A673 (cell line): Measurements from ENCODE around the gene RPL10A. TPM values are rescaled to one million over a fixed set of nuclear protein-coding genes. Genes with fewer than 3 reads are reported as not detected.

Source experiments
- BruUV-seq: library from RNA; stranded (reverse); fragments of 400-500 nt; replicated peaks from 2 replicates; lab custom pipeline; 2021; lab: Mats Ljungman, UMichigan
- CTCF ChIA-PET: fragments of 300-600 bp; sonication (Branson Sonifier 250); formaldehyde crosslinking; loops from one replicate; lab custom pipeline; 2022; ENCODE audit warnings: antibody characterized with exemption; lab: Charles Lee
- POLR2A ChIA-PET: fragments of 300-600 bp; sonication (Branson Sonifier 250); formaldehyde crosslinking; loops from one replicate; lab custom pipeline; 2022; ENCODE audit warnings: antibody characterized with exemption; ENCODE audit not compliant: low non-redundant PET; lab: Charles Lee
- DNase-seq: peaks from one replicate; pipeline ENCODE4 v3.0.0-alpha.2; 2015; ENCODE audit warnings: low spot score
- H3K27ac ChIP-seq: fragments of 200-600 bp; sonication (generic); 2 replicates; pipeline ENCODE4 v1.5.1; 2016; ENCODE audit warnings: mixed run types, low read depth, mild to moderate bottlenecking, mixed read lengths, antibody characterized with exemption, low read length; ENCODE audit not compliant: poor library complexity, severe bottlenecking
- H3K27me3 ChIP-seq: fragments of 200-600 bp; sonication (generic); replicated peaks from 2 replicates; pipeline ENCODE4 v1.6.1; 2017; ENCODE audit warnings: mixed run types, low read depth, mild to moderate bottlenecking, mixed read lengths, antibody characterized with exemption, low read length; ENCODE audit not compliant: insufficient read depth, poor library complexity
- H3K36me3 ChIP-seq: fragments of 200-600 bp; sonication (generic); 2 replicates; pipeline ENCODE4 v1.6.1; 2016; ENCODE audit warnings: mixed run types, mild to moderate bottlenecking, mixed read lengths, antibody characterized with exemption, low read length; ENCODE audit not compliant: insufficient read depth, poor library complexity, severe bottlenecking
- H3K4me1 ChIP-seq: fragments of 200-600 bp; sonication (generic); 2 replicates; pipeline ENCODE4 v1.6.1; 2017; ENCODE audit warnings: mixed run types, mild to moderate bottlenecking, mixed read lengths, antibody characterized with exemption, low read length; ENCODE audit not compliant: insufficient read depth, poor library complexity, severe bottlenecking
- H3K4me3 ChIP-seq: fragments of 200-600 bp; sonication (generic); 2 replicates; pipeline ENCODE4 v1.5.1; 2016; ENCODE audit warnings: low read depth, mixed run types, mild to moderate bottlenecking, mixed read lengths, low read length; ENCODE audit not compliant: poor library complexity, severe bottlenecking
- H3K9me3 ChIP-seq: fragments of 200-600 bp; sonication (generic); 2 replicates; pipeline ENCODE4 v1.6.1; 2016; ENCODE audit warnings: mixed run types, low read depth, mild to moderate bottlenecking, mixed read lengths, antibody characterized with exemption, low read length; ENCODE audit not compliant: poor library complexity, severe bottlenecking
- EZH2 ChIP-seq: fragments of 200-600 bp; sonication (generic); IDR thresholded peaks from 2 replicates; pipeline ENCODE4 v1.6.1; 2017; ENCODE audit warnings: borderline replicate concordance, low read depth, mild to moderate bottlenecking, mixed read lengths, antibody characterized with exemption, low read length; ENCODE audit not compliant: poor library complexity, severe bottlenecking
- intact Hi-C: fragments of 100-400 bp; cut with micrococcal nuclease; formaldehyde crosslinking; loops from one replicate; pipeline ENCODE4 v1.10.0; 2022; ENCODE audit not compliant: unreplicated experiment
- total RNA-seq: library from RNA; stranded (reverse); gene quantifications from 2 replicates; pipeline ENCODE4 v1.2.3, GENCODE V29; 2021
- TF ChIP-seq, protein P1 (sequence below): fragments of 300-800, 200-600 bp; sonication (generic); conservative IDR thresholded peaks from 2 replicates; pipeline ENCODE4 v1.5.1; 2017; ENCODE audit warnings: low read depth, mild to moderate bottlenecking, antibody characterized with exemption, low read length, moderate library complexity, mixed read lengths

Gene RPL10A
- total RNA-seq, 1 experiment from 2014 or later, result 1,064 TPM

DNA sequence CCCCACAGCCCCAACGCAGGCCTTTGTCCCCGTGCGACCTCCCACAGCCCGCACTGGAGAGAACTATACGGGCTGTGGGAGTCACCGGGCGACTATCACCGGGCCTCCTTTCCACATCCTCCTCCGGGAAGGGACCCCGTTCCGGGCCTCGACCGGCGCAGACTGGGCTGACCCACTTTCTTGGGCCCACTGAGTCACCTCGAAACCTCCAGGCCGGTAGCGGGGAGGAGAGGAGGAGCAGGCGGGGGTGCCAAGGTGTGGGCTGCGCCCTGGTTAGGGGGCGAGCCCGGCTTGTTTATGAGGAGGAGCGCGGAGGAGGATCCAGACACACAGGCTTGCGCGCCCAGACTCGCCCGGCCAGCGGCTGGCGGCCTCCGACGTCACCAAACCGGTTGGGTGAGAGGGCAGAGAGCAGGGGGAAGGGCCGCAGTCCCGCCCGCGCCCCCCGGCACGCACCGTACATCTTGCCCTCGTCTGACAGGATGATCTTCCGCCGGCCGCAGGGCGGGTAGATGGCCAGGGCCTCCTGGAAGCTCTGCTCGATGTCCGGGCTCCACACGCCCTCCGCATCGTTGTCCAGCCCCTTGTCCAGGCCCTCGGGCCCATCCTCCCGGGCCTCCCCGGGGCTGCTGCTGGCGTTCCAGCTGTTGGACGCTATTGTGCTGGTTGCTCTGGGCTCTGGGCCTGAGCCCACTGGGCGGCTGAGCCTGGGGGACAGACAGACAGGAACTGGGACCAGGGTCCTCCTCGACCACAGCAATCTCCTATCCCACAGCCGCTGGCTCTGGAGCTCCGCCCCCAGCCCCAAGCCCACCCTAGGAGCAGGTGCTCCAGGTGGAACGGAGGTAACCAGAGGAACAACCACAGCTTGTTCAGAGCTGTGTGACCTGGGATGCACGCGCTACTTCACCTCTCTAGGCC, 18.1 kb downstream of the RPL10A start:
- TF ChIP-seq EZH2, result no peak
- TF ChIP-seq, protein P1, sequence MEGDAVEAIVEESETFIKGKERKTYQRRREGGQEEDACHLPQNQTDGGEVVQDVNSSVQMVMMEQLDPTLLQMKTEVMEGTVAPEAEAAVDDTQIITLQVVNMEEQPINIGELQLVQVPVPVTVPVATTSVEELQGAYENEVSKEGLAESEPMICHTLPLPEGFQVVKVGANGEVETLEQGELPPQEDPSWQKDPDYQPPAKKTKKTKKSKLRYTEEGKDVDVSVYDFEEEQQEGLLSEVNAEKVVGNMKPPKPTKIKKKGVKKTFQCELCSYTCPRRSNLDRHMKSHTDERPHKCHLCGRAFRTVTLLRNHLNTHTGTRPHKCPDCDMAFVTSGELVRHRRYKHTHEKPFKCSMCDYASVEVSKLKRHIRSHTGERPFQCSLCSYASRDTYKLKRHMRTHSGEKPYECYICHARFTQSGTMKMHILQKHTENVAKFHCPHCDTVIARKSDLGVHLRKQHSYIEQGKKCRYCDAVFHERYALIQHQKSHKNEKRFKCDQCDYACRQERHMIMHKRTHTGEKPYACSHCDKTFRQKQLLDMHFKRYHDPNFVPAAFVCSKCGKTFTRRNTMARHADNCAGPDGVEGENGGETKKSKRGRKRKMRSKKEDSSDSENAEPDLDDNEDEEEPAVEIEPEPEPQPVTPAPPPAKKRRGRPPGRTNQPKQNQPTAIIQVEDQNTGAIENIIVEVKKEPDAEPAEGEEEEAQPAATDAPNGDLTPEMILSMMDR, result no peak
- Histone ChIP-seq H3K36me3 (no peaks in the 10 kb centered on the region), H3K4me1 (peaks cover 42% of the 10 kb centered on the region), H3K27ac (no peak overlapping the region), H3K27me3 (no peaks in the 10 kb centered on the region), H3K4me3 (no peak overlapping the region), H3K9me3 (no peaks in the 10 kb centered on the region)
- BruUV-seq, result no TSS peak
- CTCF ChIA-PET, result no interaction called here
- POLR2A ChIA-PET, result no interaction called here
- intact Hi-C loops, result no loop called here
- no peak for DNase-seq

GRCh38 chr6:35487658-35488516, 19.7 kb downstream of the RPL10A start:
- no peaks in the 10 kb centered on the region for H3K27me3 ChIP-seq
- H3K27ac ChIP-seq, result peak overlapping the region; percentile 28
- peaks cover 58% of the 10 kb centered on the region for H3K4me1 ChIP-seq
- H3K36me3 ChIP-seq, result no peaks in the 10 kb centered on the region
- CTCF ChIA-PET, result interaction anchor here (0.6 kb wide), 1 partner anchor 10 kb away, joined by 9 read pairs; no protein-coding TSS in a partner anchor
- DNase-seq, result no peak
- TF ChIP-seq EZH2, result no peak
- TF ChIP-seq, protein P1, result no peak
- intact Hi-C loops, result no loop called here
- no TSS peak for BruUV-seq
- POLR2A ChIA-PET, result interaction anchor here (0.6 kb wide), 1 partner anchor 234 kb away, joined by 4 read pairs; no protein-coding TSS in a partner anchor
- H3K4me3 ChIP-seq, result no peak overlapping the region
- no peaks in the 10 kb centered on the region for H3K9me3 ChIP-seq

DNA sequence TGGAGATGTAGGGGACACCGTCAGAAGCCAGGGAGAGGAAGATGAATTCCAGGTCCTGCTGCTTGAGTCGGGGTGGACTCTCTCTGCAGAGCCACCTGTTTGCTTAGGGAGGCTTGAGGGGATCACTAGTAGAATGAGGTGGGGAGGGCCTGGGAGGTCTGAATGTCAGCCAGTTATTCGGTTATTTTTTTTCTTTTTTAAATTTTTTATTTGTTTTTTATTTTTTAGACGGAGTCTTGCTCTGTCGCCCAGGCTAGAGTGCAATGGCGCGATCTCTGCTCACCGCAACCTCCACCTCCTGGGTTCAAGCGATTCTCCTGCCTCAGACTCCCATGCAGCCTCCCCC, 20.3 kb downstream of the RPL10A start:
- BruUV-seq, result no TSS peak
- peaks cover 64% of the 10 kb centered on the region for H3K4me1 ChIP-seq
- TF ChIP-seq EZH2, result no peak
- TF ChIP-seq, protein P1, result no peak
- no peak overlapping the region for H3K4me3 ChIP-seq
- no peak overlapping the region for H3K27ac ChIP-seq
- H3K36me3 ChIP-seq, result no peaks in the 10 kb centered on the region
- POLR2A ChIA-PET, result no interaction called here
- H3K27me3 ChIP-seq, result no peaks in the 10 kb centered on the region
- DNase-seq, result no peak
- intact Hi-C loops, result no loop called here
- H3K9me3 ChIP-seq, result no peaks in the 10 kb centered on the region
- CTCF ChIA-PET, result no interaction called here
